GM18519 (cell line): ENCODE results near the gene ADIRF.
"Not testable (repeated sequence)": the region's sequence is repeated elsewhere in the genome, so short reads cannot be mapped to it uniquely, and the experiment has no call there.

ENCODE experiments used
- ATAC-seq: cut with Tn5 transposase; IDR thresholded peaks from one replicate; pipeline ENCODE4 v1.9.1; 2021; ENCODE audit warnings: mild to moderate bottlenecking, moderate library complexity; ENCODE audit not compliant: unreplicated experiment, low FRiP score

ADIRF gene

DNA sequence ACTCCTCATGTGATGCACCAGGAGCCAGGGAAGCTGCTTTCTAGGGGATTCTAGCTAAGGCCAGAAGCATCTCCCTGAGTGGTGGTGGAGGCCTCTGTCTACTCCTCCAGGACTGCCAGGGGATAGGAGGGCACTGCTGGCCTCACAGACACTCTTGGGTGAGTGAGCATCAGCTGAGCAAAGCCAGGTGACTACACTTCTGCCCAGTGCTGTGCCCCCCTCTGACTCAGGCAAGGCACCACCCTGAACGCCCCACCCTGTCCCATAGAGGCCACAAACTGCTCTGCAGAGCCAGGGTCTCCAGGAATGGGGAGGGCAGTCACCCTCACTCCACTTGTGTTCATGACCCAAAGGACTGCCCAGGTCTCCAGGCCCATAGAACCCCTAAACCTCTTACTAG is 51.2 kb downstream of the ADIRF start:
- not testable (repeated sequence) for ATAC-seq

- not testable (repeated sequence) for ATAC-seq
Observed at GRCh38 chr10:87020056-87020455, 51.8 kb downstream of the ADIRF start, which contains the start of gene FAM25A. FAM25A (plus strand) TSS chr10:87020294; CDS start chr10:87020325, 31 bp downstream.
